IPS-NIHi7 (cell line): Measurements from ENCODE around the gene UBASH3B.
"Not testable (repeated sequence)": the region's sequence is repeated elsewhere in the genome, so short reads cannot be mapped to it uniquely, and the experiment has no call there.

ENCODE experiments used
- DNase-seq: peaks from one replicate; pipeline ENCODE4 v3.0.0; 2012; ENCODE audit warnings: mixed read lengths; ENCODE audit errors: extremely low spot score

The UBASH3B gene

DNA sequence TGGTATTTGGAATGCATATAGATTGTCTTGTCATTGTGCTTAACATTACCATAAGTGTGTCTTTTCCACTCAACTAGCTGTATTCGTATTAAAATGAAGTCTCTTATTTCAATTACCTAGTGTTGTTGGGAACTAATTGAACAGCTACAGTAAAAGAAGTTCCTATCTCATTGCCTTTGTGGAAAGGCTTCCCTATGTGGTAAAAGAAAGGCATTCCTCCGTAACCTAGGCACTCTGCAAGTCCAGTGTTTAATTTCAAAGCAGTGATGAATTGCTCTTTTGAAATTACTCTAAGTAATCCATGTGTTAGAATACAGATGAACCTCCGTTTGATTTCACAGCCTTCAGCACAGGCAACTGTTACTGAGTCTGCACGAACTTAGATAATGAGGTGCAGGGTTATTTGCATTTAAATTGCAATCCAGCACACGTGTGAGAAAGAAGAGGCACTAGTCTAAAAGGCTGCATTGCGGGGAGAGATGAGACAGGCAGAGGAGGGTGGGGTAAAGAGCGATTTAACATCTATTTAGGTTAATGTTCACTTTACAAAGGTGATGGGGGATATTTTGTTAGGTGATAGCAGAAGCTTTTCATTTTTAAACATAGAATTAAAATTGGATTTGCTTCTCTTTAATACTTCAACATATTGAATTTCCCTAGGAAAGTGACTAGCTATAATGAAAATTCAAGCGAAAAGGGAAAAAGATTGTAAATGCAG, 157.8 kb downstream of the UBASH3B start:
- DNase-seq, result no peak

DNA sequence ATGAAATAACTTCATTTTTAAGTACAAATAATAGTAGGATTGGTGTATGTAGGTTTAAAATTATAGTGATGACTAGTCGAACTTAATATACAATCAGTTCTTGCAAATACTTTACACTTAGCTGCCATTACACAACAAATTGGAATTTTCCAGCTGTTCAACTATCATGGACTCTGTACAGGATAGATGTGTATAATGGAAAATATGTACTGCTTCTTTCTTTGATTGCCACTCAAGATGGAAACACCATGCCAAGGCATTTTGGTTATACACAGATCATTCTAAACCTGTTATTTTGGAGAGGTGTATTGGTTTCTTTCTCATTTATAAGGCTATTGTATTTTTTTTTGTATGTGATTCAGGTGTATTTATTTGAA, 158.4 kb downstream of the UBASH3B start:
- DNase-seq, result no peak

DNA sequence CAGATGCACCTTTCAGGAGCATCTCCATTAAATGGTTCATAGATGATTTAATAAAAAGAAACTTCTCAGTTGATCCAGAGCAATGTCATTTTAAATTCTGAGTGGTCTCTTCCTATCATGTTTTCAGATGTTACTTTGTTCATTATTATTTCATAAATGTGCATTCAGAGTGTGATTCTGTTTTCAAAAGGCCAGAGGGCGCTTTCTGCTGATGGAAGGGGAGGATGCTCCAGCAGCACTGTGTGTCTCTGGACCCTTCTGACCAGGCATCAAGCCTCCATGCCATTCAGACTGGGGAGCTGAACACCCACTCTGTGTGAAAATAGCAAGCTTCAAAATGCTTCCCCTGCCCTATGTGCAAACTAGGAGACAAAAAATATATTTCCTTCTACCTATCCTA, 158.9 kb downstream of the UBASH3B start:
- no peak for DNase-seq

DNA sequence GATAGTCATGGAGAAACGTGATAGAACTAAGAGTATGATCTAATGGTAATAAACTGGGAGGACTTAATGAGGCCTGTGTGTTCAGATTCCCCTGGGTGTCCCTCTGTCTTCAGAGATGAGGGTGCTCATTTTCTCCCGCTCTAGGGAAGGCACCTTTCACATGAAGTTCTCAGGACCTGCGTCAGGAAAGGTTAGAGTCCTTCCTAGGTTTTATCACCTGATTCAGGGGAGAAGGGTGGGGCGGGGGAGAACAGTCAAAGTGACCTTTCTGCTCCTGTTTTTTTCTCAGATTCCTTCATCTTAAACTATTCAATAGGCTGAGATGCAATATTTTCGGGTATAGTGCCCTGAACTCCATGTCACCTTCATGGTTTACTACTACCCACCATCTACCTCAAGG, 160.4 kb downstream of the UBASH3B start:
- no peak for DNase-seq

DNA sequence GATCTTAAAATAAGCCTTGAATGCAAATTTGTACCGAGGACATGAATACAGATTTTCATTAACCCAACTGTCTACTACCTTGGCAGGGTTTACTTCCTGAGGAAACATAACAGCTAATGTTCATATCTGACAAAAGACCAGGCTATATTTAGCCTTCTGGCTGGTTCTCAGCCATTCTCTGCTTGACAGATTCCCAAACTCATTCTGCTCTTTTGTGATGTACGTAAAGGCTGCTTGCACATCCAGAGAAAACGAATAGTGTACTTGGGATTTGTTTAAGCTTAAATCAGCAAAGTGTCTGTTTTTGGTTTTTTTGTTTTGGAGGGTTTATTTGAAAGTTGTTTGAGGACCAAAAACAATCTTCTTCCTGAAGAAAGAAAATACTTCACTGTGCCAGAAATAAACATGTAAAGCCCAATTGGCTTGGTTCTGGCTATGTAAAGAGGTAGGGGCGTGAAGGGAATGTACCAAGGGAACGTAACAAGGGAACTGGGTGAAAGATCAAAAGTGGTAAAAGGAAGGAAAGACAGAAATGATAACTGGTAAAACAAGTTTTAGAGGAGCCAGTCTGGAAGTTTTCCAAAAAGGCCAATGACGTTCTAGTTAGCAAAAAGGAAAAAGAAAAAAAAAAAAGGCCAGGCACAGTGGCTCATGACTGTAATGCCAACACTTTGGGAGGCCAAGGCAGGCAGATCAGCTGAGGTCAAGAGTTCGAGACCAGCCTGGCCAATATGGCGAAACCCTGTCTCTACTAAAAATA, 161.4 kb downstream of the UBASH3B start:
- DNase-seq, result no peak

DNA sequence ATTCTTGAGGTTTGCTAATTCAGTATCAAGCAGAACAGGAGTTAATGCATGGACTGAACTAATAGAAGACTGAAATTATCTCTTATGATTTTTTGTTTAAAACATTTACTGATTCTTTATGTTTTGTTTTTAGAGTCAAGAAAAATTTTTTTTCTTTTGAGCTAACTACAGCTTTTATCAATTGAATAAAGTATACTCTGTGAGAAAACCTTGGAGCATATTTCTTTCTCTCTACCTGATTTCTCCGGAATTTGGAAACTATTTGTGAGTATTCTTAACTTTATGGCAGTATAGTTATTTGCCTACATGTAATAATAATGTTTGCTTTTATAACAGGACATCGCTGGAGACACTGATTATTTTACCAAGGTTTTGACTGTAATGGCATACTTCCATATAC, 164.6 kb downstream of the UBASH3B start:
- DNase-seq, result no peak

DNA sequence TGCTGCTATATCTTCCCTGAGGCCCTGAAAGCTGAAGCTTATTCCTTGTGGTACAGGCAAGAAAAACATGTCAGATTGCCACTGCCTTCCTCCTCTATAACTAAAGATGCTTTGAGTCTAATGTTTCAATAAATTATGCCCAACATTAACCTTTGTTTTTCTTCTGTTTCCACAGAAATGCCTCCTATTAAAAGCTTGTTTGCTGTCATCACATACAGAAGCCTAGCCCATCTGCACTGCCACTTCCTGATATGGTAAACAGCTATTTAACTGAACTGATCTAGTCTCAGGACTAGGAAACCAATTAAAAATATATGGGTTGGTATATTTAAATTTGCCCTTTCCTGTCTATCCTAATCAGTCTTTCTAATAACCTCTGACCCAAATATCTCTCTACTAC, 165.6 kb downstream of the UBASH3B start:
- DNase-seq, result no peak

DNA sequence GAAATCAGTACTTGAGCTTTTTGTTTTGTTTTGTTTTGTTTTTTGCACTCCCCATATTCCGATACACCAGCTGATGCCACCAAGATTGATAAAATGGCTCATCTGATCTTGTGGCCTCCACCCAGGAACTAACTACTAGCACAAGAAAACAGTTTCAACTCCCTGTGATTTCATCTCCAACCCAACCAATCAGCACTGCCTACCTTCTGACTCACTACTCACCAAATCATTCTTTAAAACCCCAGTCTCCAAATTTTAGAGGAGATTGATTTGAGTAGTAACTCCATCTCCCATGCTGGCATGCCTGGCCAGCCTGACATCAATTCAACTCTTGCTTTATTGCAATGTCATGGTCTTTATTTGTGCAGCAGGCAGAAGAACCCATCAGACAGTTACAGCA, 166.7 kb downstream of the UBASH3B start:
- DNase-seq, result no peak

DNA sequence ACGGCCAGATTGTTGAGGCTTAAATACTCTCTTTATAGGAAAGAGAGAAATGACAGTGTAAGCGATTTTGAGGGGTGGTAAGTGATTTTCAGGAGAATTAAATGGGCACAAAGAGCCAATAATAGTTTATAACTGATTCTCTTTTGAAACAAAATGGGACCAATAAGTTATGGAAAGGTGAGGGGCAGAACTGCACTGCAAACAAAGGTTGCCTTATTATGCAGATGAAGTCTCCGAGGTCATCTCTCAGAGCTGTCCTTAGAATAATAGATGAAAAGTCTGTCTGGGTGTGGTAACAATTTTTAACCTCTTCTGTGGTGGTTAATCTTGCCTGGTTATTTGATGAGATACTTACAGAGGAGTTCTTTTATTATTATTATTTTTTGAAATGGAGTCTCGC, 168.0 kb downstream of the UBASH3B start:
- DNase-seq, result no peak

DNA sequence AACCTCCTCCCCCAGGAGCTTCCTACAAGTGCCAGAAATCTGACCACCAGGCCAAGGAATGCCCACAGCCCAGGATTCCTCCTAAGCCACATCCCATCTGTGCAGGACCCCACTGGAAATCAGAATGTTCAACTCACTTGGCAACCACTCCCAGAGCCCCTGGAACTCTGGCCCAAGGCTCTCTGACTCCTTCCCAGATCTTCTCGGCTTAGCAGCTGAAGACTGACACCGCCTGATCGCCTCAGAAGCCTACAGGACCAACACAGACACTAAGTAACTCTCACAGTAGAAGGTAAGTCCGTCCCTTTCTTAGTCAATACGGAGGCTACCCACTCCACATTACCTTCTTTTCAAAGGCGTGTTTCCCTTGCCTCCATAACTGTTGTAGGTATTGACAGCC, 173.8 kb downstream of the UBASH3B start:
- DNase-seq, result not testable (repeated sequence)

DNA sequence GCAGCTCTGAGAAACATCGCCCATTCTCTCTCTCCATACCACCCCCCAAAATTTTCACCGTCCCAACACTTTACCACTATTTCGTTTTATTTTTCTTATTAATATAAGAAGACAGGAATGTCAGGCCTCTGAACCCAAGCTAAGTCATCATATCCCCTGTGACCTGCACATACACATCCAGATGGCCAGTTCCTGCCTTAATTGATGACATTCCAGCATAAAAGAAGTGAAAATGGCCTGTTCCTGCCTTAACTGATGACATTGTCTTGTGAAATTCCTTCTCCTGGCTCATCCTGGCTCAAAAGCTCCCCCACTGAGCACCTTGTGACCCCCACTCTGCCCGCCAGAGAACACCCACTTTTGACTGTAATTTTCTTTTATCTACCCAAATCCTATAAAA, 176.8 kb downstream of the UBASH3B start:
- DNase-seq, result not testable (repeated sequence)

DNA sequence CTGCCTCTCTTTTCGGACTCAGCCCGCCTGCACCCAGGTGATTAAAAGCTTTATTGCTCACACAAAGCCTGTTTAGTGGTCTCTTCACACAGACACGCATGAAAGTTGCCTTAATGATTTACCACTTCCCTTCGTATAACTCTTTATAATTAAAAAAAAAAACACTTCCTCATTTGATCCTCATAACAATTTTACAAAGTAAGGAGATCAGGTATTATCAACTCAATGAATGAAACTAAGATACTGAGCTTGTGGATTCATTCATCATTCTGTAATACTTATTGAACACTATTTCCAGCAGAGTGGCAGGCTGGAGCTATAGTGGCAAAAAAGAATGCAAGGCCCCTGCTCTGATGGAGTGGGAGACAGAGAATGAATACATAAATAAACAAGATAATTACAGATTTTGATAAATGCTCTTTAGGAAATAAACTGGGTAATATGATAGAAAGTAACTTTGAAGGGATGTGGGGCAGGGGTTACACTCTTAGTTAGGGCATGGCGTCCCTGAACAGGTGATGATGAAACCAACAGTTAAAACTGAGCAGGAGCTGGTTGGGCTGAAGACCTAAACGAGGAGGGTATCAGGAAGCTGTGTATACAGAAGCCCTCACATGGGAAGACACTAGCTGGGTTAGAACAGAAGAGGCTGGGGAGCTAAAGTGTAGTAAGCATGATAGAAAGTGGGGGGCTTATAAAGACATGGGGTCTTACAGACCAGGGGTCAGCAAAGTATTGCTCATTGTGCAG, 177.4 kb downstream of the UBASH3B start:
- no peak for DNase-seq

DNA sequence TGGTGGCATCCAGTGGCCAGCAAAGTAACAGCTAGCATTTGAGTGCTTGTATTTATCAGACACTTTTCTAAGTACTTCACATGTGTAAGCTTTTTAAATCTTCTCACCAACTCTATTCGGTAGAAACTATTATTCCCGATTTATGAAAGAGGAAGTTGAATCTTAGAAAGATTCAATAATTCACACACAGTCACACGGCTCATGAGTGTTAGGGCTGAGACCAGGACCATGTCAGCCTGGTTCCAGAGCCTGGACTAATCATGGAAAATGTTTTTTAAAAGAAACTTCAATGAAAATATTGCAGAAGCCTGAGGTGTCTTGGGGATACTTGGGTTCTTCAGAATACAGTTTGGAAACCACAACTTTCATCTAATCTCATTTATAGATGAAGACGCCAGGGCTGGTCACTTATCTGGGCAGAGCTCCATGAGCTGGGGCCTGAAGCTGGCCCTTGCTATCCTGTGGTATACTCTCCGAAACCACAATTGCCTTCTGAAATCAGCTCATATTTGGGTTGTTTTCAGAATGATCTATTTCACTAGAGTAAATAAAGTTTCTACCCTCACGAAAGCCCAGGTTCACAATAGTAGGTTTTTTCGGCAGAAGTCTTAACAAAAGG, 178.4 kb downstream of the UBASH3B start:
- no peak for DNase-seq

DNA sequence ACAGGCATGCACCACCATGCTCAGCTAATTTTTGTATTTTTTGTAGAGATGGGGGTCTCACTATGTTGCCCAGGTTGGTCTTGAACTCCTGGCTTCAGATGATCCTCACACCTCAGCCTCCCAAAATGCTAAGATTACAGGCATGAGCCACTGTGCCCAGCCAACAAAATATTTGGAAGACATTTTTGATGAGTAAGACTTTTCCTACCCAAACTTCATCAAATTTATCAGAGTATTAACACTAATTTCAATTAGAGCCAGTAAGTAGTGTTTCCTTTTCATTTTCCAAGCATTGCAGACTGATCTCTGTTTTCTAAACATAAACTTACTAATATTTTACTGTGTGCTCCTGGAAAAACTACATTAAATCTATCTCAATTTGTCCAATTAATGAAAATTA, 181.4 kb downstream of the UBASH3B start:
- DNase-seq, result no peak

DNA sequence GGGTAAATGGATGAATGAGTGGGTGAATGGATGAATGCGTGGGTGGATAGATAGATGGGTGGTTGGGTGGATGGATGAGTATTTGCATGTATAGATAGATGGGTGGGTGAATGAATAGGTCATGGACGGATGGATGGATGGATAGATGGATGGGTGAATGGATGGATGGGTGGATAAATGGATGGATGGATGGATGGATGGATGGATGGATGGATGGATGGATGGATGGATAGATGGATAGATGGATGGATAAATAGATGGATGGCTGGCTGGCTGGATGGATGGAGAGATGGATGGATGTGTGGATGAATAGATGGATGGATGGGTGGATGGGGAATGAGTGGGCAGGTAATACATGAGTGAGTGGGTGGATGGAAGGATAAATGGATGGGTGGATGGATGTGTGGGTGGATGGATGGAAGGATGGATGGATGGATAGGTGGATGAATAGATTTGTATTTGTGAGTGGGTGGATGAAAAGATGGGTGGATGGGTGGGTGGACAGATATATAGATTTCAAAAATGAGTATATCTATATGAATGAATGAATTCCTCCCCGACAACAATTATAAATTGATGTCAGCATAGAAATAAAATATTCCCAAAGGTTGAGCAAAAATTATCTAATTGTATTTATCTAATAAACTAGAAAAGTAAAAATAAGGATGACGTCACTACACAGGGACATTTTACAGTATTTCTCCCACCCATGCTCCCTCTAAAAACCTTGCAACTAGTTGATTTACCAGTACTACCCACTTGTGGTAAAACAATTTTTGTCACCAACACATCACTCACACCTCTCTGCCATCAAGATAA, 182.2 kb downstream of the UBASH3B start:
- DNase-seq, result no peak

DNA sequence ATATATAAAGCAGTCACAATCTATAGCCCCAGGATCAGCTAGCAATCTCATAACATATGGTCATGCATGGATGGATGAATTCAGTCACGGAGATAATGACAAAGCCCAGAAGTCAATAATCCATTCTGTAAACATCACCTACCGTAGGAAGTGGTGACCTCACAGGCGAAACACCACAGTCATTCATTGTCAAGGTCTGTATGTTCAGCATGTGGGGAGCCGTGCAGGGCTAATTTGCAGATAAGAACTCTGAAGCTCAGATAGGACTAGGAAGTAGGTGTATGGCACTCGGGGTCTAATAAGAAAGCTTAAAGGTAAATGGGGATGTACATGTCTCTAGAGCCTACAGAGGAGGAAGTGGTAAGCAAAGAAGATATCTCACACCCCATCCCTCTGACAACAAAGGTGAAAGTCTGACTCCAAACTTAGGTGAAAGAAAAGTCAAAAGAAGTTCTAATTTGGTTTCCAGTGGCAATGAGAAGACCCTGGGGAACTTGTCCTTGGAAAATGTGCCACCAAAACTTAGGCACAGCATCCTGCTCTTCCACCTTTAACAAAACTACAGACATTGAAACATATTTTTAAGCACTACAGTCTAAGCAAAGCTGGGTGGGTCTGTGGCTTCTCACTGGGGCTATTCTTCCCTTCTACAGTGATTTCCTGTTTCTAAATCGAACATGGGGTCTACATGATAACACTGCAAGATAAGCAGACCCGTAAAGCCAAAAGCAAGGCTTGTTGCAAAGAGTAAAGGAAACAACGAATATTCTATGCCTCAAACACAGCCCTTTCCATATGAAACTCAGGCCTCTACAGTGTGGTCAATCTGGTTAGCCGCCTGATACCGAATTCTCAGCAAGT, 188.0 kb downstream of the UBASH3B start:
- DNase-seq, result no peak

DNA sequence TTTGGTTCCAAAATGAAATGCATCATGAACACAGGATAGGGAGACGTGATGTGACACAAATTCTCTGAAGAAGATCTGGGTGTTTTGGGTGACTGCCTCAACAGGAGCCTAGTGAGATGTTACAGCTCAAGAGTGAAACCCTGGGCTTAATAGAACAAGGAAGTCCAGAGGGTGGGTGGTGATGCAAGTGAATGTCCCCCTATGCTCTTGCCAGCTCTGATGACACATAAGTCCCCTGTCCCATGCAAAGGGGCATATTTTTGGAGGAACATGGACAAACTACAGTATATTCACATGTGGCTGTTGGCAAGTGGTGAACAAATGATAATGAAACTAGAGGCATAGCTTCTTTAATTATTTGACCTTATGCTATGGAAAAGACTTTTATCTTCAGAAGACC, 191.9 kb downstream of the UBASH3B start:
- no peak for DNase-seq

DNA sequence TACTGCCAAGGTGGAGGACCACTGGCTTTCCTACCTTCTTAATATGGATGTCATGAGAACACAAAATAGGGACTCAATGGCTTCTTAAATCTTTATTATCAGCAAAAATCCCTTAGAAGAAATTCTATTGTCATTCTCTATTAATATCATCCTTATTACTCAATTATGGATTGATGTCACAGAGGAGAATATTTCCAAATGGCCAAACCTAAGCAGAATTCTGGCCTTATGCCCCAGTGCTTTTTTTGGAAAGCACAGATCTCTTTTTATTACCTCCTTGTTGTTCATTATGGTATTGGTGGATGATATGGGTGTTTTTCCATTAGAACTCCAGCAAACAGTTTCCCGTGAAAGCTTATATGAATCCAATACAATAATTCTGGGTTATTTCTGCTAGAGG, 192.7 kb downstream of the UBASH3B start:
- no peak for DNase-seq

DNA sequence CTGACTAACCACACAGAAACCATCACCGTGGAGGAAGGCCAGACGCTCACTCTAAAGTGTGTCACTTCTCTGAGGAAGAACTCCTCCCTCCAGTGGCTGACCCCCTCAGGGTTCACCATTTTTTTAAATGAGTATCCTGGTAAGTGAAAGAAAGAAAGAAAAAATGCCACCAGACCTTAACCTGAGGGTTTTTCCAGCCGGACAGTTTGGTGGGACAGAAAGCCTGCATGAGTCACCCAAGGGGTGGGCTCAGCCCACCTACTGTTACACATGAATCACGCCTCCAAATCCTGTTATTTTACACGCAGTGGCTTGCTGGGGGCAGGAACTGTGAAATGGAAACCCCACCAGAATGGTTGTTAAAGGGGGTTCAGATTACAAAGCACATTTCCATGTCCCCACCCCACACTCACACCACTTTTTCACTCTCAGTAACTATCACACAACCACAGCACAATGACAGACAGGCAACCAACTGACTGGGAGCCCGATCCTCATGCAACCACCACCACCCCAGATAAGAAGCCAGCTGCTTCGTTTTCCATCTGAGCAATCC, 194.6 kb downstream of the UBASH3B start:
- peak; percentile 40 for DNase-seq

DNA sequence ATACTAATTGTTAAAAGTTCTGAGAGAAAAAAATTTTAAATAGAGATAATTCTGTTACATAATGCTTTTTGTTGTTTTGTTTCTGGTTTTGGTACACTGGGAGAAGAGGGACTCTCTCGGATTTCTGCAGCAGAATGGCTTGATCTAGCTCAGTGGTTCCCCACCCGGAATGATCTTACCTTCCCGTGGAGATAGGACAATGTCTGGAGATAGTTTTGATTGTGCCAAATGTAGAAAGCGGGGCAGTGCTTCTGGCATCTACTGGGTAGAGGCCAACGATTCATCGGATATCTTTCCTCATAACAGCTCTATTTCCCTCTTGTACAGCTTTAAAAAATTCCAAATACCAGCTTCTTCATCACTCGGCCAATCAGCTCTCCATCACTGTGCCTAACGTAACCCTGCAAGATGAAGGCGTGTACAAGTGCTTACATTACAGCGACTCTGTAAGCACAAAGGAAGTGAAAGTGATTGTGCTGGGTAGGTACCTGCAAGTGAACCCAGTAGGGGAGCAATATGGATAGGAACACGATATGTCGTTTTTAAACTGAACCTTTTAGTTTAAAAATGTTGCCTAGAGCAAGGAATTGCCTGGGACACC, 195.9 kb downstream of the UBASH3B start:
- DNase-seq, result no peak
